K562 (cell line): ENCODE data around the gene SH3BGRL3. TPM values are rescaled to one million over a fixed set of nuclear protein-coding genes. Genes with fewer than 3 reads are reported as not detected.

ENCODE experiments used
- ADNP ChIP-seq: fragments of 200-800 bp; sonication (Bioruptor generic); IDR thresholded peaks from 2 replicates; pipeline ENCODE4 v1.6.1; 2016; ENCODE audit warnings: missing genetic modification characterization, missing compliant biosample characterization
- AFF4 ChIP-seq: sonication (generic); formaldehyde crosslinking; IDR thresholded peaks from 2 replicates; pipeline ENCODE4 v1.8.0; 2023; ENCODE audit warnings: mild to moderate bottlenecking, missing genetic modification reagents
- CSDE1 ChIP-seq, 2 experiments: fragments of 450-650 bp; IDR thresholded peaks; 2 replicates each; pipeline ENCODE4 v1.6.1; 2016; ENCODE audit warnings: mild to moderate bottlenecking in 1 of 2
- E2F8 ChIP-seq: fragments of 450-650 bp; IDR thresholded peaks from 2 replicates; pipeline ENCODE4 v1.7.1; 2018; ENCODE audit warnings: mild to moderate bottlenecking, low read depth; ENCODE audit not compliant: partially characterized antibody
- GTF2E2 ChIP-seq: fragments of 200-800 bp; sonication (Bioruptor generic); IDR thresholded peaks from 2 replicates; pipeline ENCODE4 v1.6.1; 2016; ENCODE audit warnings: missing genetic modification characterization, missing compliant biosample characterization
- HEY1 ChIP-seq: fragments of 250-450 bp; sonication (Bioruptor Pico); IDR thresholded peaks from 2 replicates; pipeline ENCODE4 v1.5.0; 2020; ENCODE audit warnings: mild to moderate bottlenecking, moderate library complexity, borderline replicate concordance
- MCM3 ChIP-seq: fragments of 450-650 bp; IDR thresholded peaks from 2 replicates; pipeline ENCODE4 v1.6.1; 2016
- MECOM ChIP-seq: fragments of 250-450 bp; sonication (Bioruptor Pico); IDR thresholded peaks from 2 replicates; pipeline ENCODE4 v1.8.0; 2022; ENCODE audit warnings: inconsistent platforms
- MTA3 ChIP-seq: fragments of 450-650 bp; formaldehyde crosslinking; IDR thresholded peaks from 2 replicates; pipeline ENCODE4 v1.6.1; 2017; ENCODE audit warnings: mild to moderate bottlenecking, borderline replicate concordance
- MYBL2 ChIP-seq, 2 experiments: fragments of 450-650 bp in 1 of 2; sonication (generic) in 1 of 2; formaldehyde crosslinking in 1 of 2; IDR thresholded peaks; 2 replicates each; pipeline versions ENCODE4 v1.6.1 to v1.8.1; 2017 to 2022; ENCODE audit warnings: borderline replicate concordance in 1 of 2, inconsistent platforms in 1 of 2, low read depth in 1 of 2, mild to moderate bottlenecking in 1 of 2, missing genetic modification reagents in 1 of 2, moderate library complexity in 1 of 2
- RB1 ChIP-seq: fragments of 450-650 bp; IDR thresholded peaks from 2 replicates; pipeline ENCODE4 v1.6.1; 2017; ENCODE audit warnings: low read depth, mild to moderate bottlenecking
- RBBP5 ChIP-seq: fragments of 200-600 bp; sonication (generic); IDR thresholded peaks from 2 replicates; pipeline ENCODE4 v1.6.1; 2012; ENCODE audit warnings: borderline replicate concordance, mild to moderate bottlenecking, low read length, control low read depth, inconsistent platforms; ENCODE audit not compliant: insufficient read depth, poor library complexity, severe bottlenecking
- SIN3B ChIP-seq: fragments of 450-650 bp; IDR thresholded peaks from 2 replicates; pipeline ENCODE4 v1.6.1; 2017; ENCODE audit warnings: low read depth, mild to moderate bottlenecking, moderate library complexity
- SIX5 ChIP-seq, 2 experiments: IDR thresholded peaks; 2 replicates each; pipeline ENCODE4 v1.6.1; 2011; ENCODE audit warnings: low read length in 2 of 2, borderline replicate concordance in 1 of 2, low read depth in 1 of 2, mild to moderate bottlenecking in 1 of 2, moderate library complexity in 1 of 2; ENCODE audit not compliant: insufficient read depth in 1 of 2
- SMAD3 ChIP-seq: fragments of 450-650 bp; formaldehyde crosslinking; conservative IDR thresholded peaks from 2 replicates; pipeline ENCODE4 v1.4.0; 2020; ENCODE audit warnings: mild to moderate bottlenecking
- SPI1 ChIP-seq: IDR thresholded peaks from 2 replicates; pipeline ENCODE4 v1.6.1; 2011; ENCODE audit warnings: low read depth, low read length, control low read depth, borderline replicate concordance
- XRCC3 ChIP-seq: fragments of 450-650 bp; IDR thresholded peaks from 2 replicates; pipeline ENCODE4 v1.6.1; 2017; ENCODE audit warnings: mild to moderate bottlenecking, moderate library complexity
- ZBTB2 ChIP-seq: fragments of 450-650 bp; IDR thresholded peaks from 2 replicates; pipeline ENCODE4 v1.6.1; 2016; ENCODE audit warnings: antibody characterized with exemption
- ZNF239 ChIP-seq: fragments of 250-450 bp; sonication (Bioruptor Pico); IDR thresholded peaks from 2 replicates; pipeline ENCODE4 v1.4.0; 2020; ENCODE audit warnings: mild to moderate bottlenecking
- polyA plus RNA-seq, 8 experiments: library from polyadenylated mRNA; depleted of rRNA in 4 of 8; stranded (reverse) in 5 of 8; unstranded in 3 of 8; fragments of >200 nt; fragmentation: Nextera tagmentation in 2 of 8; fragmentation: Illumina TruSeq in 1 of 8; extraction: Ambion mirVana in 2 of 8; extraction: Trizol in 1 of 8; gene quantifications; 2 replicates each; pipeline versions ENCODE4 v1.2.1 to v1.2.3, GENCODE V29; 2011 to 2014; ENCODE audit warnings: inconsistent platforms in 1 of 8, missing spikeins in 1 of 8
- total RNA-seq, 7 experiments: library from RNA; depleted of rRNA in 6 of 7; stranded (reverse); fragments of >200 nt in 6 of 7; fragmentation: Illumina TruSeq in 2 of 7; extraction: Trizol in 2 of 7; gene quantifications; 2 replicates each; pipeline versions ENCODE4 v1.2.1 to v1.2.3, GENCODE V29; 2011 to 2021; ENCODE audit warnings: low replicate concordance in 1 of 7
- TF ChIP-seq, protein P1 (sequence below), 2 experiments: fragments of 450-650 bp in 1 of 2; sonication (generic) in 1 of 2; formaldehyde crosslinking in 1 of 2; IDR thresholded peaks in 1 of 2; conservative IDR thresholded peaks in 1 of 2; 2 replicates each; pipeline versions ENCODE4 v1.6.1 to v1.8.1; 2016 to 2023; ENCODE audit warnings: mild to moderate bottlenecking in 2 of 2, moderate library complexity in 2 of 2, inconsistent platforms in 1 of 2, missing genetic modification reagents in 1 of 2

The SH3BGRL3 gene
- total and polyA plus RNA-seq, 9 of the 15 experiments (the other 6 are each of a cell fraction or from before 2014, with no cell fraction given), result 30.3 to 140 (median 54.2) TPM

DNA sequence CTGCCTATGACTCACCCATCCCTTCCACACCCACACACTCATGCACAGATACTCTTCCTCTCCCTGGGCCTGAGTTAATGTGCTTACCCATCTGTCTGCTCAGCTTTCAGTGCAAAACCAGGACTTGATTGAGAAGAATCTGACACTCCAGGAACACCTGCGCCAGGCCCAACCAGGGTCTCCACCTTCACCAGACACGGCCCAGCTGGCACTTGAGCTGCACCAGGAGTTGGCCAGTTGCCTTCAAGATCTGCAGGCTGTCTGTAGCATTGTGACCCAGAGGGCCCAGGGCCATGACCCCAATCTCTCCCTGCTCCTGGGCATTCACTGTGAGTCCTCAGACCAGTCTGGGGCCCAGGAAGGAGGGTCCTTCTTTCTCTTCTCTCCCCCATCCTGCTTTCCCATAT, 3.5 kb upstream of the SH3BGRL3 start (continued):
- TF ChIP-seq E2F8 (no peak), SIN3B (no peak), SMAD3 (no peak), MYBL2 (IDR thresholded peaks at IDR 0.05; ENCODE audit: low read depth) (no peak), MYBL2 (CRISPR knock-in tag; IDR thresholded peaks at IDR 0.05; ENCODE audit: borderline replicate concordance) (no peak), RBBP5 (no peak), SIX5 (IDR thresholded peaks at IDR 0.05; ENCODE audit: borderline replicate concordance in 1 of 2, insufficient read depth in 1 of 2, low read depth in 1 of 2, low read length in 2 of 2) (no peak), ZNF239 (CRISPR knock-in tag) (no peak), ADNP (no peak), AFF4 (CRISPR knock-in tag) (no peak), HEY1 (CRISPR knock-in tag) (no peak), SPI1 (peak; percentile 42; the same call in 1 of the 2 replicates), RB1 (no peak), XRCC3 (no peak), CSDE1 (IDR thresholded peaks at IDR 0.05) (no peak), GTF2E2 (tag) (no peak), MTA3 (0 out of 2 replicates have a peak, but pooled peaks have one; percentile 38), MCM3 (no peak), ZBTB2 (no peak), MECOM (no peak)
- TF ChIP-seq, protein P1, sequence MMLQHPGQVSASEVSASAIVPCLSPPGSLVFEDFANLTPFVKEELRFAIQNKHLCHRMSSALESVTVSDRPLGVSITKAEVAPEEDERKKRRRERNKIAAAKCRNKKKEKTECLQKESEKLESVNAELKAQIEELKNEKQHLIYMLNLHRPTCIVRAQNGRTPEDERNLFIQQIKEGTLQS (IDR thresholded peaks at IDR 0.05), result peak; percentile 5; the same call in 1 of the 2 replicates
- TF ChIP-seq, protein P1 (CRISPR knock-in tag; conservative IDR thresholded peaks at IDR 0.05), result no peak; the same call in 1 of the 2 replicates
